ENCODE results near the gene RHOG. TPM values are rescaled to one million over a fixed set of nuclear protein-coding genes. Genes with fewer than 3 reads are reported as not detected.
"Not testable (repeated sequence)": the region's sequence is repeated elsewhere in the genome, so short reads cannot be mapped to it uniquely, and the experiment has no call there.

Gene RHOG
- total RNA-seq, 1 donor from 2014 or later: 15.5 TPM

DNA sequence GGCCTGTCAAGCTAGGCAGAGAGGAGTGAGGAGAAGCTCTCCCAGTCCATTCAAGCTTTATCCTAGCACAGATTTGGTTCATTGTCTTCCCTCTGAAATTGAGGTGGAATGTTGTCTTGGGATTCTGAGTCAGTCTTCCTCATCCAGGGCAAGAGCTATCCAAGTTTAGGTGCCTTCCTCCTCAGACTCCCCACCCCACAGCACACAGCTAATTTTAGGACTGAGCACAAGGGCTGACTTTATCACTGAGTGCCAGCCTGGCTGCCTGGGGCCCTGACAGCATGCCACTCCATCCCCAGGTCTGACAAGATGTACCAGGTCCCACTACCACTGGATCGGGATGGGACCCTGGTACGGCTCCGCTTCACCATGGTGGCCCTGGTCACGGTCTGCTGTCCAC, 29.8 kb downstream of the RHOG start:
- DNase-seq (ENCODE audit: low spot score) (no peak), ATAC-seq (no peak)

DNA sequence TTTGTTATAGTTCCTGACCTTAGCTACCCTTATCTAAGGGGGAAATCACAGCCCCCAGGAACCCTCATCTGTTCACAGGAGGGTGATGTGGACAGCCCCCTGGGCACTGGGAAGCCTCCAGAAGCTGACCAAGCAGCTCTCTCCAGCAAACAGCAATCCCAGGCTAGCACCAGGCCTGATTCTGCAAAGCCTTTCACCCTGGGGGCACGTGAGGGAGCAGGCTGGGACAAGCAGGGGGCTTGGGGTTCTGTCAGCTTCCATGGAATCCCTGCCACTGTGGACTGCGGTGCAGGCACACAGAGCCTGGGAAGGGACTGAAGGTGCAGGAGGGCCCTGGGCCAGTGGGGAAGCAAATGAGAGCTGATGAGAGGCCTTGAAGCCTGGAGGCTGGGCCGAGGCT, 30.3 kb downstream of the RHOG start:
- ATAC-seq (no peak), DNase-seq (ENCODE audit: low spot score) (no peak)

- ATAC-seq: no peak
Measured at GRCh38 chr11:3809624-3809928, 31.2 kb downstream of the RHOG start.

DNA sequence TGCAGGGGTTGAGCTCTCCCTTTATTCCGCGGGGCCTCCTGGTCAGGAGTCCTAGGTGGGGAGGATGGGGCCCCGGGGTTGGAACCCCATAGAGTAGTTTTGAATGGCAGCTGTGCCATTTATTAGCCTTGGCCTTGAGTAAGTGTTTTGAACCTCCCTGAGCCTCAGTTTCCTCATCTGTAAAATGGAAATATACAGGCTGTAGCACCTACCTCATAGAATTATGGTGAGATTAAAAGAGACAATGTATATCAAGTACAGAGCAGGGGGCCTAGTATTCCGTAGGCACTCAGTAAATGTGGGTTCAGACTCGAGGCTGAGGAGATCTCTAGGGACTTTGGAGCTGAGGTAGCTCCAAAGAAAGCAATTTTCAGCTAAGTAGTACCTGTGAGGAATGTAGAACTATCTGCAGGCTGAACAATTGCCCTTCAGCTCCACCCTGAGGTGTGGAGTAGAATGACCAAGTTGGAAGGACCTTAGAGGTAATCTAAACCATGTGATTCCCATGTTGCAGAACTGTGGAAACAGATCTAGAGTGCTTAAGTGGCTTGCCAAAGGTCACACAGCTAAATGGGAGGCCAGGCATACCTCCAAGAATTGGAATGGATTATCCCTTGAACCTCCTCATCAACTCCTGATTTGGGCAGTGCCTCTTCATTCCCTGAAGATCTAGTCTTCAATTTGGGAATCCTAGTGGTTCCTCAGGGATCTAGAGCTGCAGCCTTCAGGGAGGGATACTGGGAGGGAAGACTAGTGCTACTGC, 31.7 kb downstream of the RHOG start:
- peak; percentile 86 for ATAC-seq
- peak; percentile 68 for DNase-seq (ENCODE audit: low spot score)

More at GRCh38 chr11:3809624-3809928, 31.2 kb downstream of the RHOG start:
- no peak for DNase-seq (ENCODE audit: low spot score)

- ATAC-seq (peak; percentile 83), DNase-seq (ENCODE audit: low spot score) (peak; percentile 78)
Measured at GRCh38 chr11:3807909-3808860, 32.6 kb downstream of the RHOG start, which contains the start of gene PGAP2. Gene PGAP2 (plus strand): TSS chr11:3808560. CDS start chr11:3811260, 2,700 bp downstream.

- DNase-seq (ENCODE audit: low spot score): no peak
- no peak for ATAC-seq
Measured at GRCh38 chr11:3803726-3804495, 36.8 kb downstream of the RHOG start.

DNA sequence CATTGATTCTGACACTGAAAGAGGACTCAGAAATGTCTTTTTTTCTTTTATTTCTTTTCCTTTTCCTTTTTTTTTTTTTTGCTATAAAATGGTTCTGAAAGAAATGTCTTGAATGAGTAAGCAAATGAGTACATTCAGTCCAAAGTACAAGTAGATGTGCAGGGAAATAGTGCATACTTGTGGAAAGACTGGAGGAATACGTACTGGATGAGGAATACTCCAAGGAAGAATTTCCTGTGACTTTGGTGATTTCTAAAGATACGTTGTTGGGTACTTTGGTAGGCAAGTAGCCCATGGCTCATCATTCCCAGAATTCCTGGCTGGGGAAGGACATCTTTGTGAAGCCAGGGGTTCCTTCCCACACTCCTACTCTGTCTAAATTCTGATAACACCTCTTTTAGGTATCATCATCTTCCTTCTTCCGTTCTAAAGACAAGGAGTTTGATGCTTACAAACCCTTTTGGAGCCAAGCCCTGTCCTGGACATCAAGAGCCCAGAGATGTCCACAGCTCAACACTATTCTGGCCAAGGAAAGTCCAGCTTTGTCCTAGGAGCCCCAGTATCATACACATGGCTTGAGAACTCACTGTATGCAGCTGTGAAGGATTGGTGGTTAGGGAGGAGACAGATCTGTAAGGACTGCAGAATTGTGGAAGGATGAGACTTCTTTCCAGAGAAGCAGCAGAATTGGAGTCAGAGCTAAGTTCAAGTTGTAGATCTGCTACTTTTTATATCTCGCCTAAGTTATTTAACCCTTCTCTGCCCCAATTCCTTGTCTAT, 38.6 kb downstream of the RHOG start:
- ATAC-seq: no peak
- no peak for DNase-seq (ENCODE audit: low spot score)

GRCh38 chr11:3799873-3800272, 40.9 kb downstream of the RHOG start:
- DNase-seq (ENCODE audit: low spot score) (no peak), ATAC-seq (no peak)

DNA sequence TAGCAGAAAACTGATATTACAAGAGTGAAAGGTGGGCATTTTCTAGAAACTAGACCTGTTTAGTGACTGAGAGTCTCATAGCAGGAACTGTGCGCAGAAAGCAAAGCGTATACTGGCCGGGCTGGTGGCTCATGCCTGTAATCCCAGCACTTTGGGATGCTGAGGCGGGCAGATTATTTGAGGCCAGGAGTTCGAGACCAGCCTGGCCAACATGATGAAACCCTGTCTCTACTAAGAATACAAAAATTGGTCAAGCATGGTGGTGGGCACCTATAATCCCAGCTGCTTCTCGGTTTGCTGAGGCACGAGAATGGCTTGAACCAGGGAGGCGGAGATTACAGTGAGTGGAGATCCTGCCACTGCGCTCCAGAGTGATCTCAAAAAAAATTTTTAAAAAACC, 41.6 kb downstream of the RHOG start:
- DNase-seq (ENCODE audit: low spot score) (no peak), ATAC-seq (no peak)

- peak; percentile 100 for DNase-seq (ENCODE audit: low spot score)
- peak; percentile 94 for ATAC-seq
Measured at GRCh38 chr11:3797329-3798090, 43.2 kb downstream of the RHOG start, which contains the start of gene NUP98. Gene NUP98 (minus strand): TSS chr11:3797554. CDS start chr11:3782117, 15,437 bp downstream.

DNA sequence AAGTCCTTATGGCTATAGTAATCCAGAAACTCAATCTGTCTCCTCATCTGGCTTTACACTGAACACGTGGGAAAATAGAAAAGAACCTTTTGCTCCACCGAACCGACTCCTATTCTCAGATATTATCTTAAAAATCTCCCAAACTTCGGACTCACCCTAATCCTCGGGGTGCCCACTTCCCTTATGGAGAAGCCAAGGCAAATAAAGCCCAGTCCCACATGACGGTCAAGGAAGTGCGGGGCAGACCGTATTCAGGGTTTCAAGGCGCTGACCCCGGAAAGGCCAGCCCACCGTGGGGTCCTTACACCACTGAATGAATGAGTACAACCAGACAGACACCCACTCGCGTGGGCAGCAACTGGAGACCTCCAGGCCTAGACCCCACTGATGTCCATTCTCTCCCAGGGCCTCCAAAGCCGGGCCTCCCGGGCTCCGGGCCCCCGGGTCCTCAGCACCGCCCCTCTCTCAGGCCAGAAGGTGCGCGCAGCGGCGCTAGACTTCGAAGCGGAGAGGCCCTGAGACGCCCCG, 43.9 kb downstream of the RHOG start:
- DNase-seq (ENCODE audit: low spot score) (no peak), ATAC-seq (peak; percentile 39)

- ATAC-seq (no peak), DNase-seq (ENCODE audit: low spot score) (no peak)
Measured at GRCh38 chr11:3796346-3796745, 44.4 kb downstream of the RHOG start.

DNA sequence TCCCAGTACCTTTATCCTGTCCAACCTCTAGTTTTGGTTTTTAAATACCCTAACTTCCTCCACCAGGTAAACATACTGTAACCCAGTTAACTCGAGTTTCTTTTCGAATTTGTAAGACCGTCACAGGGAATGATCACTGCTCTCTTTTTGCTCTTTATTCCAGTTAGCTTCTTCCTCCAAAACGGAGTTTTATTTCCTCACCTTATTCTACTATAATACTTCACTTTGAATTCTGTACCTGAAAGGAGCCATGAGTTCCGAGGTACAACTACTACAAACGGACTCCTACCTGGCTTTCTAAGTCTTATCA, 44.8 kb downstream of the RHOG start:
- ATAC-seq: no peak
- DNase-seq (ENCODE audit: low spot score): no peak

- ATAC-seq (no peak), DNase-seq (ENCODE audit: low spot score) (no peak)
Measured at GRCh38 chr11:3795131-3796001, 45.4 kb downstream of the RHOG start.

DNA sequence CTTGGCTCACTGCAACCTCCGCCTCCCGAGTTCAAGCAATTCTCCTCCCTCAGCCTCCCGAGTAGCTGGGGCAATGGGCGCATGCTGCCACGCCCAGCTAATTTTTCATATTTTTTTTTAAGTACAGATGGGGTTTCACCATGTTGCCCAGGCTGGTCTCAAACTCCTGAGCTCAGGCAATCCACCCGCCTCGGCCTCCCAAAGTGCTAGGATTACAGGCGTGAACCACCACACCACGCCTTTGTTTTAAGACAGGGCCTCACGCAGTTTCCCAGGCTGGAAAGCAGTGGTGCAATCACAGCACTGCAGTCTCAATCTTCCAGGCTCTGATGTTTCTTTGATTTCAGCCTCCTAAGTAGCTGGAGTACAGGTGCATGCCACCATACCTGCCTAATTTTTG, 46.4 kb downstream of the RHOG start:
- not testable (repeated sequence) for ATAC-seq; DNase-seq (ENCODE audit: low spot score)

DNA sequence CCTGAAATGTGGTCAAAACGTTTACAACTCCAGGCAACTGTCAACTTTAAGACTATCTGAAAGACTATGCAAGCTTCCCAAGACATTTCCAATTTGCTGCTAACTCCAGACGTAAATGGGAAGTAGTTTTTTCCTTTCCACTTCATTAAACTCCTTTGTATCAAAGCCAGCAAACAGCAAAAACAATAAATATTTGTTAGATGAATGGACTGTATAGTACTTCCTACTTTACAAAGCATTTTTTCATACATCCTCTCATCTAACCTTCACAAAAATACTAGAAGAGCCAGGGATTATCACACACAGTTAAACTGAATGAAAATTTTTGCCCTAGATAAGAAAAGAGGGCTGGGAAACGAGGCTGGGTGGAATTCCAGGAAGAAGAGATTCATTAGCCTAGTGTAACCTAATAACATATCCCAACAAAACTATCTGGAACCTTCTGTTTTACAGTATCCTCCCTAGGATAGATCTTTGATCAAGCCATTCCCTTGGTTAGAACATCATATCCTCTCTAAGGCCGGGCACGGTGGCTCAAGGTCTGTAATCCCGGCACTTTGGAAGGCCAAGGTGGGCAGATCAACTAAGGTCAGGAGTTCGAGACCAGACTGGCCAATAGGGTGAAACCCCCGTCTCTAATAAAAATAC, 53.9 kb downstream of the RHOG start:
- DNase-seq (ENCODE audit: low spot score) (no peak), ATAC-seq (no peak)

DNA sequence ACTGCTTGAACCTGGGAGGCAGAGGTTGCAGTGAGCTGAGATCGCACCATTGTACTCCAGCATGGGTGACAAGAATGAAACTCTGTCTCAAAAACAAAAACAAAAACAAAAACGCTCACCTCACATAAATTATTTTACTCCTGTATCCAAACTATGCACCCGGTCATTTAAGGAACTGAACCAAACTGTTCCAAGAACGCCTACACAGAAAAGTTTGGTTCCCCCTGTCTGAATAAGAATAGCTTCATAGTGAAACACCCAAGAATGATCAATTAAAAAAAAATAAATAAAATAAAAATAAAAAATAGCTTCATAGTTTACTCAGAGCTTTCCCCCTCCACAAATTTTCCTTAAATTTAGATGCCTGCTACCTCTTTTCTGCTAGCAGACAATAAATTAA, 57.1 kb downstream of the RHOG start:
- no peak for ATAC-seq

GRCh38 chr11:3782963-3783362, 57.8 kb downstream of the RHOG start:
- DNase-seq (ENCODE audit: low spot score): no peak
- ATAC-seq: no peak

More for the DNA sequence above, 57.1 kb downstream of the RHOG start:
- no peak for DNase-seq (ENCODE audit: low spot score)

All from left lobe of liver (tissue), 2 donors.